Measurements from ENCODE around the gene TTC8.
"Not testable (repeated sequence)": the region's sequence is repeated elsewhere in the genome, so short reads cannot be mapped to it uniquely, and the experiment has no call there.

Gene TTC8

DNA sequence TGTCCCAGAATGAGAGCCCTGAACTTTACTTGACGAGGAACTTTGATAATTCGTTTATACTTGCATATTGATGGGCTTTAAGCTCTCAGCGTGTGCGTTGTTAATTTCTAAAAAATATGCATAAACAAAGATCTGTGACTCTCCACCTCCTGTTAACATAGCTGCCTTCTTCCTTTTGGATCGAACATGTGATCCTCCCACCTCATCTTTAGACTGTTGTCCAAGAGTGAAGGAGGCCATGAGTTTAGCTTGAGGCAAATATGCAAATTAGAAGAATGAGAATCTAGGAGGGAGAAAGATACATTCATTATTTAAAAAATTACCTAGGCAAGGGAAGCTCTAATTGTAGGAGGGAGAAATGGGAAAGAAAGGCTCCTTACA is 617 bp downstream of the TTC8 start:
- DNase-seq (ENCODE audit: low read depth in 2 of 2) = no peak

DNA sequence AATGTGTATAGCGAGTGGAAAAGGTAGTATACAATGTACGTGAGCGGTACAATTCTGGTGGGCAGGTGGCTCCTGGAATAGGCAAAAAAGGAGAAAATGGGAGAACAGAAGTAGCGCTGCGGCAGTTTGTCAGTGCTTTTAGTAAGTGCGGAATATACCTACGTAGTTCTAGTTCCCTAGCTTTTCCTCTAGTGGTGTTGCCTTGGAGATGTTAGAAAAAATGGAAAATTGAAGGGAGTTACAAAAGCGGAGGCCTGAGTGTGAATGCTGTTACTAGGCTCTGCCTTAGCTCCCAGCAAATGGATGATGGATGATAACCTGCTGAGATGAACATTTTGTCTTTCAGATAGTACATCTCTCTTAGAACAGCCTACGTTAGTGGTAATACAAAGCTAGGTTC is 1.1 kb downstream of the TTC8 start:
- DNase-seq (ENCODE audit: low read depth in 2 of 2) = no peak

DNA sequence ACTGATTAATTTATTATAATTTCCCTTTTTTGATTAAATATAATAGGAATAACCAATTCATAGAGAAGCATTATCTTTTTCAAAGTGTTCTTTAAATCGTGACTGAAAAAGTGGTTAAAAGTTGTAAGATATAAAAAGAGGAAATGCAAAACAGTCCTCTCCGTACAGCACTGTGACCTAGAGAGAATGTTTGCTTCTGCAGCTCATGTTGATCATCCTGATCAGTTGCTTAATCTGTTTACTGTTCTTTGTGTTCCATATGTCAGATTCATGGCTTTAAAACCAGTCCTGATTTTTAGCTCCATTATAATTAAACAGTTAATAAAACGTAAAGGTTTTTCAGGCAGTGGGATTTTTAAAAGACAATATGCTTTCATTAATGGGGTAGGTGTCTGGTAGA is 4.7 kb downstream of the TTC8 start:
- no peak for DNase-seq (ENCODE audit: low read depth in 2 of 2)

DNA sequence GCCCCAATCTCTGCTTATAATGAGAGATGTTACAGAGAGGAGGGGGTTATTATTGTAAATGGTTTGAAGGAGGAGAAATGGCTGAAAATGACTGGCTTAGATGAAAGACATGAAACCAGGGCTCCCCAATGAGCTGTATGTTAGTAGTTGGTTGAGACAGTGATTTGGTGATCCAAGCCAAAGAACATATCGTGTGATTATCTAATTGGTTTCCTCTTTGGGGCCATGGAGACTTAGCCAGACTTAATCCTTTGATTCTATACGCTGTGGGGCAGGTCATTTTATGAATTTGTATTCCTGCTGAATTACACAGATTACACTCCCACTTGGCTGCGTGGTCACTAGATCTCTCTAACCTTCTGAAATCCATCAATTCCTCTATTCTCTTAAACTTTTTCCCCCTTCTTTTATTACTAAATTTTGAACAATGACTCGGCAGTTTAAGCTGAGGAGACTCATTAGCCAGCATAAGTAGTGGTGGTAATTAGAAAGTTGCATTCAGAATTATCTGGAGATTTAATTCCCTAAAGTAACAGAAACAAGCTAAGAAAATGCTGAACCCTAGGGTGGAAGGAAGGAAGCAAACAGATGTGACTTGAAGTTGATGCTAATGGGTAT is 5.3 kb downstream of the TTC8 start:
- DNase-seq (ENCODE audit: low read depth in 2 of 2) = no peak

DNA sequence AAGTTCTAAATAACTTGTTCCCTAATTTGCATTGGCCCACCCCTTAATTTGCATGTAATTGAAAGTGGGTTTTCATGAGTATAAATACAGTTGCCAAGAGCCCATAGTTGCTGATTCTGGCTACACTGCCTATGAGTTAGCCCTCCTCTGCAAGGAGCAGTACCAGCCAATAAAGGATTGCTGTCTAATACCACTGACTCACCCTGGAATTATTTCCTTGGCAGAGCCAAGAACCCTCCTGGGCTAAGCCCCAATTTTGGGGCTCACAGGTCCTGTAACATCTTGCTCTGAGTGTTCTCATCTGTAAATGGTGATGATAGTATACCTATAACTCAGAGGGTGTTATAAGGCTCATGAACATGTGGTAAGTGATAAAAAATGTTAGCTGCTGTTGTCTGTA is 6.8 kb downstream of the TTC8 start:
- DNase-seq (ENCODE audit: low read depth in 2 of 2) = no peak

DNA sequence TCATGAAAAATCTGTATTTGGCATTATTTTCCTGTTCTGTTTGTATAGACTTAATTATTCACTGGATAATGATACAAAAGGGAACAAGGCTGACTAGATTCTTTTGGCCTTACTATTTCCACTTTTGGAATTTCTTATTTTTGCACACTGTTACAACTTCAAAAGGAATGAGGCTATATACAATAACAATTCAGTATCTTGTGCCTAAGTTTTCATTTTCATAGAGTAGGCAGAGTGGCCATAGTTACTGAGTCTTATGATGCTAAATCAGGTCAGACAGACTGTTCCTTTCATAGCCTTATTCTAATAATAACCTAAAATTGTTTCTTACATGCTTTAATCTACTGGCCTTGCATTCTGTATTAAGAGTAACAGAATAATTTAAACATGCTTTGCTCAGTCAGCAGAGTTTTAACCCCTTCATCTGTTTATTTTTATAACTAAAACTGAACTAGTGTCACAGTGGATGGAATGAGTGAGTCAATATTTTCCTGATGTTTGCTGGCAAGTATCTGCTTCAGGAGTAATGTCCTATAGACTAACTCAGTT is 10.5 kb downstream of the TTC8 start:
- DNase-seq (ENCODE audit: low read depth in 2 of 2) = no peak

- DNase-seq (ENCODE audit: low read depth in 2 of 2) = no peak
Observed at GRCh38 chr14:88835661-88836060, 11.2 kb downstream of the TTC8 start.

- DNase-seq (ENCODE audit: low read depth in 2 of 2) = no peak
Observed at GRCh38 chr14:88837495-88837894, 13.0 kb downstream of the TTC8 start.

DNA sequence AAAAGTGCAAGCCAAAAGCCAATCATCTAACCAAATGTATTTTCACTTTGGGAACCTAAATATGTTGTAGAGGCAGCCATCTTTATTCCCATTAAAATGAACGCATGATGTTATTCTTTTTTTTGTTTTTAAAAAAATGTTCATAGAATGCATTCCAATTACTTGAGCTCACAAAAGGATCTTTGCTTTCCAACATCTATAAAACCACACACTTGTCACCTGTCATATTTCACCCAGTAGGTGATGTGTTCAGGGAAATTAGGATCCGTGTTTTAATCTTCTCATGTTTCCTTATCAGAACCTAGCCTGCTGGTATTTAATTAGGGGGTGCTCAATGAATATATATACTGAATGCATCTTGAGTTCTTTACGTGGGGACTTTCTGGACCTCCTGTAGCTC is 13.6 kb downstream of the TTC8 start:
- no peak for DNase-seq (ENCODE audit: low read depth in 2 of 2)

GRCh38 chr14:88840926-88841325 is 16.5 kb downstream of the TTC8 start:
- no peak for DNase-seq (ENCODE audit: low read depth in 2 of 2)

DNA sequence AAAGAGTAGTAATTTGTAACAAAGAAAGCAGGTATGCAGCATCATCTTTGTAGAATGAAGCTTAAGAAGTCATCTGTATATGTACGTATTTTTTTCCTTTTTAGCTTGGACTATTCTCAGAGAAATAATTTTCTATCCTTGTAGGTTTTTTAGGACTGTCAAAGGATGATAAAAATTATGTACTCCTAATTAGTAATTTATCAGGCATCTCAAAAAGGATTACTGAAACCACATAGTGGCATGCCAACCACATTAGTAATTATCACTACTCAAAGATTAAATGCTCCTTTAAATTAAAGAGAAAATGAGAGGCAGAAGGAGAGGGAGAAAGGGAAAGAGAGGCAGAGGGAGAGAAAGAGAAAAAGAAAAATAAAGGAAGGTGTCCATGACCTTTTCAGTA is 17.3 kb downstream of the TTC8 start:
- DNase-seq (ENCODE audit: low read depth in 2 of 2) = no peak

GRCh38 chr14:88842414-88842813 is 18.0 kb downstream of the TTC8 start:
- no peak for DNase-seq (ENCODE audit: low read depth in 2 of 2)

- DNase-seq (ENCODE audit: low read depth in 2 of 2) = no peak
Observed at GRCh38 chr14:88844980-88845491, 20.6 kb downstream of the TTC8 start.

- no peak for DNase-seq (ENCODE audit: low read depth in 2 of 2)
Observed at GRCh38 chr14:88848571-88848970, 24.1 kb downstream of the TTC8 start.

DNA sequence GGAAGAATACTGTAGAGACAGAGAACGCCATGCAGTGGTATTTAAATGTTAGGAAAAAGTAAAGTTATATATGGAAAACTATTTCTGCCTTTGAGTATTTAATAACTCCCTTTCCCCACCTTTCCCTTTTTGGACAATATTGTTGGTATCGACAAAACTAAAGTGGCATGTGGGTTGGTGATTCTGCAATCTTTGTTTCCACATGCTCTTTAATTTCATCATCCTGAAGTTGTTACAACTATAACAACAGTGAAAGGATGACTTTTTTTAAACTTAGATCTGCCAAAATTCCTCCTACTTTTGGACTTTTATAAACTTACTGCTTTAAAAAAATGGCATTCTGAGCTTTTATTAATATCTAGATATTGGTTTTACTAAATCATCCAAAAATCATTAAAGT is 25.3 kb downstream of the TTC8 start:
- DNase-seq (ENCODE audit: low read depth in 2 of 2) = no peak

DNA sequence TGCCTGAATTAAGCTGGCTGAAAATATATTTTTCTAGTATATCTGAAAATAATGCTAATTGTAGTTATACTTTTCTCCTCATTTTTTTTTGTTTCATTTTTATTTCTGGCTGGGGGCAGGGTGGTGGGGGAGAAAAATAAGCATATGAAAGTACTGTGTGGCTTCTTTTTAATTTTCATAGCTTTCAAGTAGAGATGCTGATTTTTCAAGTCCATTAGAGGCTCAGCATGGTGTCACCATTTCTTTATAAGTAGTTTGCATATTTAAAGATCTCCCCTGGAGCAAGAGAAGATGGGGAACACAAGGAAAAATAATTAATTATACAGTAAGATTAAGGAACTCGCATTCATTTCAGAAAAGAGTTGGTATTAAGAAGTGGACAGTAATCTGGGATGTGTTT is 27.1 kb downstream of the TTC8 start:
- no peak for DNase-seq (ENCODE audit: low read depth in 2 of 2)

- no peak for DNase-seq (ENCODE audit: low read depth in 2 of 2)
Observed at GRCh38 chr14:88852632-88853031, 28.2 kb downstream of the TTC8 start.

GRCh38 chr14:88853129-88853528 is 28.7 kb downstream of the TTC8 start:
- no peak for DNase-seq (ENCODE audit: low read depth in 2 of 2)

DNA sequence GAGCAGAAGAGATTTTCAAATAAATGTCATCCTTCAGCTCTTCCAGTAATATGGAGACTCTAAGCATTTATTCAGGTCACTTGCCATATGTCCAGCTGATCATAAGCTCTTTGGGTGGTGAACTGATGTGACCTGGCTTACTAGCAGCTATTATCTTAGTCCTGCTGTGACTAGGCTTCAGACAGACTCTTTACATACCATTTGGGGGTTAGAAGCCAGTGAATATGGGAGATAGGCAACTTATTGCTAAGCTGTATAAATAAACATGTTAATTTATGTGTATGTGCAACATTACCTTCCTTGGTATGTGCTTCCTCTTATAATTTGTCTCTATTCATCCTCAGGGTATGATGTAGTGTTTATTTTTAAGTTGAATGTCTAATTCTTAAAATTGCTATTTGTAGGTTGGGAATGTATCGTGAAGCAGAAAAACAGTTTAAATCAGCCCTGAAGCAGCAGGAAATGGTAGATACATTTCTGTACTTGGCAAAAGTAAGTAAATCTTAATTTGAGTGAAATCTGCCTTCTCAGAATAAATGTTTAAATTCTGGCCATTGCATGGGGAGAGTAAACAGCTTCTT is 32.4 kb downstream of the TTC8 start:
- DNase-seq (ENCODE audit: low read depth in 2 of 2) = no peak

DNA sequence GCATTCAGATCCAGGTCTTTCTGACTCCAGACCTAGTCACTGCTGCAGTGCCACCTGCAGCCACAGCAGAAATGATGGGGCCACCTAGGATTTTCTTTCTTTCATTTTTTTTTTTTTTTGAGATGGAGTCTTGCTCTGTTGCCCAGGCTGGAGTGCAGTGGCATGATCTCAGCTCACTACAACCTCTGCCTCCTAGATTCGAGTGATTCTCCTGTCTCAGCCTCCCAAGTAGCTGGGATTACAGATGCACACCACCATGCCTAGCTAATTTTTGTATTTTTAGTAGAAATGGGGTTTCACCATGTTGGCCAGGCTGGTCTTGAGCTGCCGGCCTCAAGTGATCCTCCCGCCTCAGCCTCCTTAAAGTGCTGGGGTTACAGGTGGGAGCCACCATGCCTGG is 33.4 kb downstream of the TTC8 start:
- DNase-seq (ENCODE audit: low read depth in 2 of 2) = not testable (repeated sequence)

GRCh38 chr14:88859118-88859517 is 34.7 kb downstream of the TTC8 start:
- not testable (repeated sequence) for DNase-seq (ENCODE audit: low read depth in 2 of 2)

GRCh38 chr14:88863167-88863566 is 38.7 kb downstream of the TTC8 start:
- no peak for DNase-seq (ENCODE audit: low read depth in 2 of 2)

- no peak for DNase-seq (ENCODE audit: low read depth in 2 of 2)
Observed at GRCh38 chr14:88864198-88864597, 39.7 kb downstream of the TTC8 start.

DNA sequence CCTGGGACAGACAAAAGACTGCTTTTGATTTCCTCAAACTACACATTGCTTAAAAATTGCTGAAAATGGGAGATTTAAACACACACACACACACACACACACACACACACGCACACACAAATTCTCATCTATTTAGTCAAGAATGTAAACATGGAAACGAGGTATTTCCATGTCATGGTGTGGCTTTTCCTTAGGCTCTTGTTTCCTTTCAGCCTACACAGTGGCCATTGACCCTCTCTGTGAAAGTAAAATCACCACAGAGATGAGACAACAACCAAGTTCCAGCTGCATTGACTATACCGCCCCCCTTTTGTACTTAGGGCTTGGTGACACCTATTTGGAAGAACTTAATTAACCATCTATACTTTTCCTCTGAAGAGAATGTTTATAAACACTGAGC is 41.9 kb downstream of the TTC8 start:
- no peak for DNase-seq (ENCODE audit: low read depth in 2 of 2)

All from activated CD4-positive, alpha-beta T cell treated with anti-CD3 and anti-CD28 coated beads for 24 hours (primary cell).